Posterior vena cava (tissue), 2 donors: Measurements from ENCODE around the gene PLXND1. TPM values are rescaled to one million over a fixed set of nuclear protein-coding genes. Genes with fewer than 3 reads are reported as not detected.
"Not testable (repeated sequence)": the region's sequence is repeated elsewhere in the genome, so short reads cannot be mapped to it uniquely, and the experiment has no call there.

ENCODE experiments used
- DNase-seq: peaks from one replicate; pipeline ENCODE4 v3.0.0-alpha.2; 2020; ENCODE audit warnings: low spot score
- intact Hi-C, 2 donors: fragments of 100-400 bp; cut with DNase I; formaldehyde crosslinking; loops; one replicate each; pipeline versions ENCODE4 v1.14.1 to v1.14.2; 2022 to 2023
- total RNA-seq, 2 donors: library from RNA; stranded (reverse); fragmentation: NEBNext Ultra II Directional; extraction: Animal tissue kit (Norgen Biotek cat#: 25700); gene quantifications; one replicate each; pipeline ENCODE4 v1.2.1, GENCODE V29; 2021
- donor health status: DM: yes; HTN: yes; CAD: no.
- donor health status: DM: yes; HTN: yes; CAD: no.

Gene PLXND1
- total RNA-seq, 2 donors from 2014 or later, result 155 to 241 TPM

- intact Hi-C loops, result no loop called here
- no peak for DNase-seq
Measured at GRCh38 chr3:129529436-129530210, 76.9 kb downstream of the PLXND1 start.

- intact Hi-C loops, result no loop called here
- no peak for DNase-seq
Measured at GRCh38 chr3:129528589-129529100, 77.8 kb downstream of the PLXND1 start, which contains the start of gene RHO. RHO (plus strand) TSS chr3:129528639; CDS start chr3:129528734, 95 bp downstream.

GRCh38 chr3:129527262-129527661 is 79.2 kb downstream of the PLXND1 start:
- DNase-seq, result no peak
- intact Hi-C loops, result no loop called here

GRCh38 chr3:129526121-129526900 is 80.2 kb downstream of the PLXND1 start:
- intact Hi-C loops, result no loop called here
- no peak for DNase-seq

GRCh38 chr3:129525341-129525968 is 81.0 kb downstream of the PLXND1 start:
- no peak for DNase-seq
- intact Hi-C loops, result no loop called here

GRCh38 chr3:129524081-129524480 is 82.4 kb downstream of the PLXND1 start:
- no peak for DNase-seq
- intact Hi-C loops, result no loop called here

GRCh38 chr3:129522953-129523352 is 83.5 kb downstream of the PLXND1 start:
- intact Hi-C loops, result no loop called here
- DNase-seq, result no peak

- DNase-seq, result no peak
- intact Hi-C loops, result no loop called here
Measured at GRCh38 chr3:129521611-129522010, 84.9 kb downstream of the PLXND1 start.

- no peak for DNase-seq
- intact Hi-C loops, result no loop called here
Measured at GRCh38 chr3:129520960-129521359, 85.5 kb downstream of the PLXND1 start.

- intact Hi-C loops, result no loop called here
- DNase-seq, result no peak
Measured at GRCh38 chr3:129519896-129520715, 86.4 kb downstream of the PLXND1 start.

- intact Hi-C loops, result no loop called here
Measured at GRCh38 chr3:129519449-129519848, 87.0 kb downstream of the PLXND1 start.

GRCh38 chr3:129518581-129518980 is 87.9 kb downstream of the PLXND1 start:
- no peak for DNase-seq
- intact Hi-C loops, result no loop called here

More at GRCh38 chr3:129519449-129519848, 87.0 kb downstream of the PLXND1 start:
- no peak for DNase-seq

GRCh38 chr3:129518038-129518561 is 88.4 kb downstream of the PLXND1 start:
- DNase-seq, result no peak
- intact Hi-C loops, result no loop called here

- no peak for DNase-seq
- intact Hi-C loops, result no loop called here
Measured at GRCh38 chr3:129517516-129517915, 89.0 kb downstream of the PLXND1 start.

- DNase-seq, intact Hi-C loops: not testable (repeated sequence)
Measured at GRCh38 chr3:129515821-129516432, 90.5 kb downstream of the PLXND1 start.

GRCh38 chr3:129515108-129515820 is 91.2 kb downstream of the PLXND1 start:
- intact Hi-C loops, DNase-seq: not testable (repeated sequence)

- DNase-seq, result no peak
- intact Hi-C loops, result no loop called here
Measured at GRCh38 chr3:129514563-129514962, 91.9 kb downstream of the PLXND1 start.

GRCh38 chr3:129514110-129514509 is 92.4 kb downstream of the PLXND1 start:
- no peak for DNase-seq
- intact Hi-C loops, result no loop called here
